Raji (cell line): ENCODE measurements around the gene MIEF2.

ENCODE experiments used
- POLR2A ChIP-seq: IDR thresholded peaks from 2 replicates; pipeline ENCODE4 v1.6.1; 2011; ENCODE audit warnings: low read depth, low read length, control low read depth; ENCODE audit not compliant: insufficient read depth

Gene MIEF2

DNA sequence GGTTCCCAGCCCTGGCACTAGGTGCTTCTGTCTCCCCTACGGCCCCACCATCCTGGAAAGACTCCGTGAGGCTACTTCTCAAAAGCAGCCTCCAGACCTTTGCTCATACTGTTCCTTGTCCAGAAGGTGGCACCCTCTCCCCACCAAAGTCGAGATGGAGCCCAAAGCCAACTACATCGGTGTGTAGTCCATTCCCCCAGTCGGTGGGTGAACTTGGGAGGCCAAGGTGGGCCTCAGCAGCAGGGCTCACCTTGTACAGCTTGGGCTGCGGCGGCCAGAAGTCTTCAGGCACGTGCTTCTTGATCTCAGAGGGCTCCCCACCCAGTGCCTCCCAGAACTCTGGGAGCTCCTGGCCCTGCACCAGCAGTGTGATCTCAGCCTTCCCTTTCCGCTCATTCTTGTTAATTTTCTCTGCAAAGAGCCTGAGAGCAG, 12.1 kb upstream of the MIEF2 start:
- TF ChIP-seq POLR2A = no peak

DNA sequence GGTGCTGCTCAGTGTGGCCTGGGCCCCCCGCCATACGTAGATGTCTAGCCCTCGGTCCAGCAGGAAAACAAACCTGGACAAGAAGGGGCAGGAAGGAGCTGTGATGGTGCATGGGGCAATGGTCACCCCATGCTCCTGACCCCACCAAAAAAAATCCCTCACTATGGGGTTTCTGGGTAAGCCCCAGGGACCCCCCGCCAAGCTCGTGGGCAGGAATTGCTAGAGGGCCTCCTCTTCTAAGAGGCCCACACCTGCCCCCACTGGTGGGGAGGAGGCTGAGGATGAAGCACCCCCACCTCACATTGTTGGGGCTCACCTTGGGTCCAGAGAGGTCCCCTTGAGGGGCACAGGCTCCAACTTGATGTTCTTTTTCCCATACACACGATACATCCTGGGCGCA, 11.7 kb upstream of the MIEF2 start:
- TF ChIP-seq POLR2A = no peak

DNA sequence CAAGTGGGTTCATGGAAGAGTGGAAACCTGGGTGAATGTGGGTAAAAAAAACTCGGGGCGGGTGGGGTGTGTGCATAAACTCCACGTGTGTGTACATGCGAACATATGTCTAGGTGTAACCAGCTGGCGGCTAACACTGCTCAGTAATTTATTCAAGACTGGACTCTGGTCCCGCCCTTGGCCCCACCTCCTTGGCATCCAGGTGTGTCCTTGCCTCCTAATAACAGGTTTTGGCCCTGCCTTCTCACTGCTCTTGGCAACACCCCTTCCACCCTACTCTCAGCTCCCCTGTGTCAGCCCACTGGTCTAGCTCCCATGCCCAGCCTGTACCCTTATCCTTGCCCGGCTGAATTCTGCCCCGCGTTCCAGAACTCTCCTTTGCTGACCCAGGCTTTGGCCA, 10.2 kb upstream of the MIEF2 start:
- TF ChIP-seq POLR2A = no peak

DNA sequence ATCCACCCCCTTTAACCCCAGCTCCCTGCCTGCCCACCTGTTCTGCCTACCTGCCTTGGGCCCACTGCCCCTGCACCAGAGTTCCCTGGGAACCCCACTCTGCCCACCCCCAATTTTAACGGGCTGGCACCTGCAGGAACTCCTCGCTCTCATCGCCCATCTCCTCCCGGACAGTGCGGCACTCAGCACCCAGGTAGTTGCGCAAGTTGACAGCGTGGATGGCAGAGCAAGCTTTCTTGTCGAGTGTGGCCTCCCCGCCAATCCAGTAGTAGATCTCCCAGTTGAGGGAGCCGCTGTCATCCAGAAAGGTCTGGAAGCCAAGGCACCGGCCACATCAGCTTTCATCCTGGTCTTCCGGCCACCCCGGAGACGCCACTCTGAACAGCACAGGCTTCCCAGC, 9.8 kb upstream of the MIEF2 start:
- TF ChIP-seq POLR2A = no peak

DNA sequence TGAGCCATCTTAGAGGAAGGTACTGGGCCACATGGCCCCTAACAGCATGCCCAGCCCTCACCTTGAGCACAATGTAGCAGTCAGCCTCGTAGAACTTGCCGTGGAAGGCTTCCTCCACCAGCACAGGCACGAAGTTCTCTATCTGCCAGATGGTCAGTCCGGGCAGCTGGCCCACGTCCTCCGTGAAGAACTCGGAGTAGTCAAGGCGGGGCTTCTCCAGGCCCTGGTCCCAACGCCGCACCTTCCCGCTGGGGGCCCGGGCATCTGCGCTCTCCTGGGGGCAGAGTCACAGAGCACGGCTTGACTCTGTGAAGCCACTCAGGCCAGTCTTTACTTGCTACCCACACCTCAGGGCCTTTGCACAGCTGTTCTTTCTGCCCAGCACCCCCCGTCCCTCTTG, 9.3 kb upstream of the MIEF2 start:
- TF ChIP-seq POLR2A = no peak

DNA sequence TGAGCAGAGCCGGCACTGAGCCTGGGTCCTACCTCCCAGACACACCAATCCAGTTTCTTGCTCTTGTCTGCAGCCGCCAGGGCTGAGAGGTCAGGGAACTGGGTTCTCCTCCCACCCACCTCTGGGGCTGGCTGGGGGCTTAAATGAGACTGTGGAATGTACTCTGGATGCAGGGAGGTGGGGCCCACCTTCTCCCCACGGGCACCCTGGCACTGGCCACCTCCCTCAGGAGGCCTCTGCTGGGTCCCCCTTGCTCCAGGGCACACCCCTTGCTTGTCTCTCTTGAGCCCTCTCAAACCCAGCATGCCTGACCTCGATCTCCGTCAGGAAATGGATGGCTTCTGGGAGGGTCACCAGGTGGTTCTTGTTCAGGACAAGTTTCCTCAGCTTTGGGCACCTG, 8.3 kb upstream of the MIEF2 start:
- TF ChIP-seq POLR2A = no peak

DNA sequence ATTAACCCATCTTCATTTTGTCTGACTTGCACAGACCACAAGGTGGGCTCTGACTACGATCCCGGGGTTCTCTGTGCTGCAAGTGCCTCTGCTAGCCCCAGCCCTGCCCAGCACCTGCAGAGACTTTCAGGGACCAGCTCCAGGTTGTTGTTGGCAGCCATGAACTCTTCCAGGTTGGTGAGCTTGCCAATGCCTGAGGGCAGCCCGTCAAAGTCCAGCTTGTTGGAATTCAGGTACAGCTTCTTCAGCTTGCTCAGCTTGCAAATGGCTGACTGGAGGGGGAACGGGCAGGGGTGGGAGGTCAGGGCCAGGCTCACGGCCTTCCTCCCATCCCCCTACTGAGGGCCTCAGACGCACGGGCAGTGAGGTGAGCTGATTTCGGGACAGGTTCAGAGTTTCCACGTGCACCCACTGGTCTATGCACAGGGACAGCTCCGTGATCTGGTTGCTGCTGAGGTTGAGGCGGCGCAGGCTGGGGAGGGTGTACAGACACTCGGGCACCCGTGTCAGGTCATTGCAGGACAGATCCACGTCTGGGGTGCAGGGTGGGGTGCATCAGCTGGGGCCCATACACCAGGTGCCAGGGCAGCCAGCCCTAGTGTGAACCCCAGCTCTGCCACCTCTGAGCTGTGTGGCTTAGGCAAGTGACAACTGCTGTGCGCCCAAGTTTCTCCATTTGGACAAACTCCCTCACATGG, 7.1 kb upstream of the MIEF2 start:
- no peak for TF ChIP-seq POLR2A

DNA sequence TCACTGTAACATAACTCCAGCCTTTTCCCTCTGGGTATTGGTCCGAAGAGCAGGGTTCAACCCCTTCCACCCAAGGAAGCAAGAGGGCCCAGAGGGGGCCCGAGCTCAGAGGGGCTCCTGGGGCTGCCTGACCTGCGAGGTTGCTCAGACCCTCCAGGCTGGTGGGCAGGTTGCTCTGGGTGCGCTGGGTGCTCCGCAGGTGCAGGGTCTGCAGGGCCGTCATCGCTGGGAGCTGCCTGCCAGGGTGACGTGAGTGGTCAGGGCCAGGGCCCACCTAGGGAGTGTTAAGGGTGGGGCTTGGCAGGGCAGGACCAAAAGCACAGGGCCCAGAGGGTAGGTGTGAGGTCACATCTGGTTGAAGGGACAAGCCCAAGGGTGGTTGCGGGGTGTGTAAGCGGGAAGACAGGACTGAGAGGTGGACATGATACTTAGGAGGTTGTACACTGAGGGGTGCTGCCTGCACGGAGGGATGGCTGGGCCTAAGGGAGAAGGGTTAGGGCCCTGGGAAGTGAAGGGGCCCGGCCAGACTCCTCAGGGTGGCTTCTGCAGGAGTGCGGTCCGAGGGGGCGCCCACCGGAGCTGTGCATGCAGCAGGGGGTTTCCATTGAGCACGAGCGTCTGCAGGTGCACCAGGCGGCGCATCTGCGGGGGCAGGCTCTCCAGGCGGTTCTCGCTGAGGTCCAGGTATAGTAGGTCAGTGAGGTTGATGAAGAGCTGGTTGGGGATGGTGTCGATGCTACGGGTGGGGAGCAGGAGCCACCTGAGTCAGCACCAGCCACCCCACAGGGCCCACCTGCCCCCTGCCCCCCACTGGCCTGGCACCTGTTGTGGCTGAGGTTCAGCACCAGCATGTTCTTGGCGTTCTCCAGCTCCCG, 6.3 kb upstream of the MIEF2 start:
- TF ChIP-seq POLR2A = no peak

DNA sequence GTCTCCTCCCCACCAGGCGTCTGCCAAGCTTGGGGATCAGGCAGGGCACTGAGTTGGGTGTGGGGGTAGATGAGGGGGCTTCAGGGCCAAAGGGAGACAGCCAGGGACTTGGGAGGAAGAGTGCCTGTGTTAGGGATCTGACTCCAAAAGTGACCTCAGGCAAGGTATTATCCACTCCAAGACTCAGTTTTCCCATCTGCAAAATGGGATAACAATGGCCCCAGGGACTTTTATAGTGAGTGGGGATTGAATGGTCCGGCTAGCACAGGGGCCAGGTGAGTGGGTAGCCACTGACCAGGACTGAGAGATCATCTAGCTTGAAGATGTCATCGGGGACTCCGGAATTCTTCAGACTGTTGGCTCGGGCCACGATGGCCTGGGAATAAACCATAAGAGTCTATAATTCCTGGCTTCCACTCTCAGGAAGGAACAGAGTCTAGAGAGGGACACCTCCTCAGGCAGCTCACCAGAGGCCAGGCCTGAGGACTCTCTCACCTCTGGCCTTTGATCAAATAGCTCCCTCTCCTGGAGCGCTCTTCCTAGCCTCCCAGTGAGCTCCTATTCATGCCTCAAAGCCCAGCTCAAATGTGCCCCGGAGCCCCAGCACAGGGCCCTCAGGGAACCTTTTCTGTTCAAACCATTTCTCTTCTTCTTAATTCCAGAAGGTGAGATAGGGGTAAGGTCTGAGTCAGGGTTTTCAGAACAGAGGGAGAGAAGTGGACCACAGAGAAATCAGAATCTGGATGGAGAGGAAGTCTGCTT, 5.4 kb upstream of the MIEF2 start:
- TF ChIP-seq POLR2A = no peak

DNA sequence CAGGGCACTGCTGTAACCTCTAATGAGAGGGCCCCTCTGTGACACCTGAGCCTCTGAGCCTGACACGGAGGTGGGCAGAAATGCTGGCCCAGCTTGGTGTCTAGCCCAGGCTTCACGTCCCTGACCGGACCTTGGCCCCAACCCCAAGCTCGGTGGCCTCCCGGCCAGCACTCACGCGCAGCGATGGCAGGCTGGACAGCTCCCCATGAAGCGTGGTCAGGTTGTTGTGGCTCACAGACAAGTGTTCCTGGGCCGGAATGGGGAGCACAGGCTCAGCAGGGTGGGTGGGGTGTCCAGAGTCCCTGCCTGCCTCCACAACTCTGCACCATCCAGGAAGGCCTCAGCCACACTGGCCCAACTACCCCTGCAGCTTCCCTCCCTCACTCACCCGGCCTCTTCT, 4.1 kb upstream of the MIEF2 start:
- TF ChIP-seq POLR2A = no peak

DNA sequence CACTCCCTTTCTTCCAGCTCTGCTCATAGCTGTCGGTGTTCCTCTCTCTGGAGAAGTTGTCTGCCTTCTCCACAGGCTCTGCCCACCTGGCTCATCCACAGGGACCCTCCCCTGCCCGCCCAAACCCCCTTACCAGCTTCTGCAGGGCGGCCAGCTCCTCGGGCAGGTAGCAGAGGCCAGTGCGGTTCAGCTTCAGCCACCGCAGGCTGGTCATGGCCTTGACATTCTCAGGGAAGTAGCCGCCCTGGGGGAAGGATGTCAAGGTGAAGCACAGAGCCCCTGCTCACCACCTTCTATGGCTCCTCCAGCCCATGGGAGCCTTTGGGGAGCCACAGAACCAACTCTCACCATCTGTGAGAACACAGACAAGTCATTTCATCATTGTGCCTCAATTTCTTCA, 3.7 kb upstream of the MIEF2 start:
- TF ChIP-seq POLR2A = no peak

DNA sequence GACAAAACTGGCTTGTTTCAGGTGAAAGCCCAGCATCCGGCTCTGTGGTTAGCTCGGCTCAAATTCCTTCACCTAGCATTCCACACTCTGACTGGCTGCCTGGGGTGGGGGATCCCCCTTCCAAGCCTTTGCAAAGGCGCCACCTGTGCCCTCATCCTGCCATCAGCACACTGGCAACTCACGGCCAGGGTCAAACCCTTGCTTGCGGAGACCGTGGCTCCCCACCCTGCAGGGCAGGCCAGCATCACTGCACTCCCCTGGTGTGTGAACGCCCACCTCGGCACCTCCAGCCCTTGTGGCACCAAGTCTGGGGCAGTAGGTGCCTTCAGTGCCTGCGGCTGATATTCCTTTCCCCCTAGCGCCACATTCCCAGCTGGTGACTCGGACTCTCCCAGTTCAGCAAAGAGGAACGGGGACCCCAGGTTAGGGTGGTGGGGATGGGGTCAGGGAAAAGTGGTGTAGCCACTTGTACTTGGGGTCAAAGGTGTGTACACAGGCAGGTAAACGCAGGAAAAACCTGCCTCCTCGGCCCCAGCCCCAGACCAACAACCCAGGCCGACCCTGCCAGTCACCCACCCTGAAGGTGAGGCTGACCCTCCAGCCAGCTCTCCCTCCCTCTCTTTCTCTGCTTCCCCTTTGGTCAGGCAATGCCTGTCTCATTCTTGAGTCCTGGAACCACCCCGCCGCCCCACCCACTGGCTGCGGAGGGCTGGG, 3.0 kb upstream of the MIEF2 start:
- no peak for TF ChIP-seq POLR2A

DNA sequence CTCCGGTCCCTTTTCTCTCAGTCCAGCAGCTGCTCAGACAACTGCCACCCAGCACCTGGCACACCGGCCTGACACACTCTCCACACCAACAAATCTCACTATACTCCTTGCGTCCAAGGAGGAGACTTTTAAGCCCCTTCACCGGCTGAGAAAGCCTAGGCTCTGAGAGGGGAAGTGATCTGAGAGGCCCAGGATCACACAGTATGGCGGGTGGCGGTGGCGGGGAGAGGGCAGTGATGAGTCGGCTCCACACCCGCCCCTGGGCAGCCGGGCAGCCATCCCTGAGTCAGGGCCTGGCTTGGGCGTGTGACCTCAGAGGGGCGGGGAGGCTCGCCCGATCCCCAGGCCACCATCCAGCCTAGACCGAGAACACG, 2.5 kb upstream of the MIEF2 start:
- no peak; the same call in 1 of the 2 replicates for TF ChIP-seq POLR2A

DNA sequence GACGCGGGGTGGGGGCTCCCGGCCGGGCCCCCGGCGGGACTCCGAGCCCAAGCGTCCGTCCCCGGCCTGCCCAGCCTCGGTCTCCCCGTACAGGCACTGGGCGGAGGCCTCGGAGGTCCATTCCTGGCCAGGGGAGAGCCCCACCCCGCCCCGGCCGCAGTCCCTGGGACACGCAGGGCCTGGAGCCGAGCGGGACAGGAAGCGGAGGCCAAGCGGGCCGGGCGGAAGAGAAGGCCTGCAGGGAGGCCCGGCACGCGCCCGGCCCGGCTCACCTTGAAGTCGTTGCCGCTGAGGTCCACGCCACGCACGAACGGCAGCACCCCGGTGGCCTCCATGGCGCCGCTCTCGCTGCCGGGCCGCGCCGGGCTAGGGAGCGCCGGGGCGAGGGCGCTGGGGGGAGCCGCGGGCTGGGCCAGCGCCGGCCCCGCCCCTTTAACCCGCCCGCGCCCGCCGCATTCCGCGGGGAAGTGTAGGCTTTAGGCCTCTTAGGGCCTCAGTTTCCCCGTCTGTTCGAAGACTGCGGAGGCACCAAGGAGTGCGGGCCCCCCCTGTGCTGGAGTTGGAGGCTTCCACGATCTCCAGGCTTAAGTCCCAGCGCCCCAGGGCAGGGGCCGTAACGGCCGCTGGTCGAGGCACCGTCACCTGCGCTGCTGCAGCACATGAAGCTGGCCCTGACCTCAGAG, 2.0 kb upstream of the MIEF2 start, which contains the start of gene FLII:
FLII (minus strand) TSS at position 383 of the 683 bp plus-strand sequence; CDS start at position 335, 48 bp downstream.
- TF ChIP-seq POLR2A = peak; percentile 76
